ENCODE measurements around the gene JSRP1. TPM values are rescaled to one million over a fixed set of nuclear protein-coding genes. Genes with fewer than 3 reads are reported as not detected.

JSRP1 gene
- polyA plus RNA-seq, 1 of the 3 experiments (the other 2 are of a cell fraction), result 0.76 TPM

DNA sequence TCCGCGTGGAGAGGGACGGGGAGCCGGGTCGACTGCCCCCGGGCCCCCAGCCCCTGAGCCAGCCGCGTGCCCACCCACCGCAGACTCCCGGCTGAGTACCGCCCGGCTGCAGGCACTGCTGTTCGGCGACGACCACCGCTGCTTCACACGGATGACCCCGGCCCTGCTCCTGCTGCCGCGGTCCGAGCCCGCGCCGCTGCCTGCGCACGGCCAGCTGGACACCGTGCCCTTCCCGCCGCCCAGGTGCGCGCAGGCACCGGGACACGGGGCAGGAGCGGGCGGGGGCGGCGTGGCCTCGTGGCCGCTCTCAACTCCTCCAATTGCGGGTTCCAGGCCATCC, 5.5 kb downstream of the JSRP1 start (continued):
- TF ChIP-seq, protein P1, sequence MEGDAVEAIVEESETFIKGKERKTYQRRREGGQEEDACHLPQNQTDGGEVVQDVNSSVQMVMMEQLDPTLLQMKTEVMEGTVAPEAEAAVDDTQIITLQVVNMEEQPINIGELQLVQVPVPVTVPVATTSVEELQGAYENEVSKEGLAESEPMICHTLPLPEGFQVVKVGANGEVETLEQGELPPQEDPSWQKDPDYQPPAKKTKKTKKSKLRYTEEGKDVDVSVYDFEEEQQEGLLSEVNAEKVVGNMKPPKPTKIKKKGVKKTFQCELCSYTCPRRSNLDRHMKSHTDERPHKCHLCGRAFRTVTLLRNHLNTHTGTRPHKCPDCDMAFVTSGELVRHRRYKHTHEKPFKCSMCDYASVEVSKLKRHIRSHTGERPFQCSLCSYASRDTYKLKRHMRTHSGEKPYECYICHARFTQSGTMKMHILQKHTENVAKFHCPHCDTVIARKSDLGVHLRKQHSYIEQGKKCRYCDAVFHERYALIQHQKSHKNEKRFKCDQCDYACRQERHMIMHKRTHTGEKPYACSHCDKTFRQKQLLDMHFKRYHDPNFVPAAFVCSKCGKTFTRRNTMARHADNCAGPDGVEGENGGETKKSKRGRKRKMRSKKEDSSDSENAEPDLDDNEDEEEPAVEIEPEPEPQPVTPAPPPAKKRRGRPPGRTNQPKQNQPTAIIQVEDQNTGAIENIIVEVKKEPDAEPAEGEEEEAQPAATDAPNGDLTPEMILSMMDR (IDR thresholded peaks at IDR 0.05), result no peak
- no peak for TF ChIP-seq TCF12 (IDR thresholded peaks at IDR 0.05)

DNA sequence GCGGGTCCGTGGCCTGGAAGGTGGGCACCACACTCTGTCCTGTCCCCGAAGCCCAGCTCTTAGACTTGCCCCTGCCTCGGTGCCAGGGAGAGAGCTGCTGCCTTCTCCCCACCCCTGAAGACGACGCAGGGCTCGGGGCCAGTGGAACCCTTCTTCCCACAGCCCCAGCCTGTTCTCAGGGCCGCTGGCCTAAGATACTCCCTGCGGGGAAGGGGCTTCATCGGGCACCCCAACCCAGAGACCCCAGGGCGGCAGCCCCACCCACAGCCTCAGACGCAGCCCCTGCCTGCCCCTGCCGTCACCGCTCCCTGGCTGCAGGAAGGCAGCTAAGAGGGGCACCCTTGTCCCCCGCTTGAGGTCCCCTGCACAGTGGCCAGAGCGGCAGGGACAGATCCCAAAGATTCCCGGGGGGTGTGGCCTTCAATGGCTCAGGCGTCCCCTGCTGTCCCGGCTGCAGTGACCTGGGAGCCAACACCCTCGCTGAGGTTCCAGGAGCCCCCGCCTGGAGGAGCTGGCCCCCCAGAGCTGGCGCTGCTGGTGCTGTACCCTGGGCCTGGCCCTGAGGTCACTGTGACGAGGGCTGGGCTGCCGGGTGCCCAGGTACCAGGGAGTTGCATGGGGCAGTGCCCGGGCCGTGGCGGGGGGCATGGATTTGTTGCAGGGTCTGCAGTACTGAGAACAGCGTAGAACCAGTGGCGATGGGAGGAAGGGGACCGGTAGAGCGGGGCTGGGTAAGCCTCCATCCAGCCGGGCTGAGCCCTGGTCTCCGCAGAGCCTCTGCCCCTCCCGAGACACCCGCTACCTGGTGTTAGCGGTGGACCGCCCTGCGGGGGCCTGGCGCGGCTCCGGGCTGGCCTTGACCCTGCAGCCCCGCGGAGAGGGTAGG, 6.1 kb downstream of the JSRP1 start:
- TF ChIP-seq, protein P2, sequence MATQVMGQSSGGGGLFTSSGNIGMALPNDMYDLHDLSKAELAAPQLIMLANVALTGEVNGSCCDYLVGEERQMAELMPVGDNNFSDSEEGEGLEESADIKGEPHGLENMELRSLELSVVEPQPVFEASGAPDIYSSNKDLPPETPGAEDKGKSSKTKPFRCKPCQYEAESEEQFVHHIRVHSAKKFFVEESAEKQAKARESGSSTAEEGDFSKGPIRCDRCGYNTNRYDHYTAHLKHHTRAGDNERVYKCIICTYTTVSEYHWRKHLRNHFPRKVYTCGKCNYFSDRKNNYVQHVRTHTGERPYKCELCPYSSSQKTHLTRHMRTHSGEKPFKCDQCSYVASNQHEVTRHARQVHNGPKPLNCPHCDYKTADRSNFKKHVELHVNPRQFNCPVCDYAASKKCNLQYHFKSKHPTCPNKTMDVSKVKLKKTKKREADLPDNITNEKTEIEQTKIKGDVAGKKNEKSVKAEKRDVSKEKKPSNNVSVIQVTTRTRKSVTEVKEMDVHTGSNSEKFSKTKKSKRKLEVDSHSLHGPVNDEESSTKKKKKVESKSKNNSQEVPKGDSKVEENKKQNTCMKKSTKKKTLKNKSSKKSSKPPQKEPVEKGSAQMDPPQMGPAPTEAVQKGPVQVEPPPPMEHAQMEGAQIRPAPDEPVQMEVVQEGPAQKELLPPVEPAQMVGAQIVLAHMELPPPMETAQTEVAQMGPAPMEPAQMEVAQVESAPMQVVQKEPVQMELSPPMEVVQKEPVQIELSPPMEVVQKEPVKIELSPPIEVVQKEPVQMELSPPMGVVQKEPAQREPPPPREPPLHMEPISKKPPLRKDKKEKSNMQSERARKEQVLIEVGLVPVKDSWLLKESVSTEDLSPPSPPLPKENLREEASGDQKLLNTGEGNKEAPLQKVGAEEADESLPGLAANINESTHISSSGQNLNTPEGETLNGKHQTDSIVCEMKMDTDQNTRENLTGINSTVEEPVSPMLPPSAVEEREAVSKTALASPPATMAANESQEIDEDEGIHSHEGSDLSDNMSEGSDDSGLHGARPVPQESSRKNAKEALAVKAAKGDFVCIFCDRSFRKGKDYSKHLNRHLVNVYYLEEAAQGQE (IDR thresholded peaks at IDR 0.05; ENCODE audit: low read depth, low read length), result no peak
- TF ChIP-seq POLR2AphosphoS5 (IDR thresholded peaks at IDR 0.05; ENCODE audit: low read depth, low read length), result peak; percentile 58
- Histone ChIP-seq H3K79me2 (ENCODE audit: insufficient read depth) (peaks cover 9% of the 10 kb centered on the region; the same call in 1 of the 2 replicates), H3K27me3 (ENCODE audit: insufficient read depth) (no peaks in the 10 kb centered on the region), H3K4me3 (ENCODE audit: low read depth in 2 of 2, low read length in 1 of 2) (no peak overlapping the region), H3K4me1 (ENCODE audit: control insufficient read depth in 1 of 2, insufficient read depth in 2 of 2, low read depth in 1 of 2, low read length in 1 of 2) (peaks cover 6 to 19% of the 10 kb centered on the region in 2 experiments; a peak in 2 of 4 replicates), H3K36me3 (replicated peaks in 1 of 2; ENCODE audit: control insufficient read depth in 1 of 2, insufficient read depth in 2 of 2, low read length in 1 of 2) (peaks cover 6 to 51% of the 10 kb centered on the region in 2 experiments), H3K9ac (no peak overlapping the region), H3F3A (replicated peaks; ENCODE audit: insufficient read depth) (peaks cover 12% of the 10 kb centered on the region), H3K9me2 (no peaks in the 10 kb centered on the region), H3K9me3 (no peaks in the 10 kb centered on the region), H3K4me2 (no peak overlapping the region), H4K20me1 (ENCODE audit: insufficient read depth) (peaks cover 14% of the 10 kb centered on the region), H2AFZ (ENCODE audit: low read depth) (no peak overlapping the region), H3K27ac (ENCODE audit: low read depth in 2 of 2, low read length in 1 of 2) (no peak overlapping the region)
- WGBS (ENCODE audit: low lambda C conversion rate), result 93% methylated on average over 18 of the region's 43 CpGs
- ChIA-PET CTCF (interaction anchor here (1.0 to 1.4 kb wide), 2 partner anchors 10 to 12 kb away, joined by 3 to 4 read pairs; no protein-coding TSS in a partner anchor), POLR2A (interaction anchor here (1.1 kb wide), 1 partner anchor 52 kb away, joined by 4 read pairs; no protein-coding TSS in a partner anchor)
- DNase-seq, result peak; percentile 36
